Frontal cortex (tissue), 4 donors: Measurements from ENCODE around the gene LRP1. TPM values are rescaled to one million over a fixed set of nuclear protein-coding genes. Genes with fewer than 3 reads are reported as not detected.

ENCODE experiments used
- DNase-seq, 2 donors: peaks; one replicate each; pipeline ENCODE4 v3.0.0; 2012; ENCODE audit warnings: low spot score in 2 of 2
- FAIRE-seq: peaks from 2 replicates; lab custom pipeline; 2012; peaks lifted over from hg19 to GRCh38; lab: Jason Lieb, UNC
- total RNA-seq: library from RNA; depleted of rRNA; stranded (reverse); fragments of >200 nt; gene quantifications from one replicate; pipeline ENCODE4 v1.2.3, GENCODE V29; 2014
- donor health status: control.
- donor health status: control.
- donor health status: control.

Gene LRP1
- total RNA-seq, 1 donor from 2014 or later, result 63.2 TPM

DNA sequence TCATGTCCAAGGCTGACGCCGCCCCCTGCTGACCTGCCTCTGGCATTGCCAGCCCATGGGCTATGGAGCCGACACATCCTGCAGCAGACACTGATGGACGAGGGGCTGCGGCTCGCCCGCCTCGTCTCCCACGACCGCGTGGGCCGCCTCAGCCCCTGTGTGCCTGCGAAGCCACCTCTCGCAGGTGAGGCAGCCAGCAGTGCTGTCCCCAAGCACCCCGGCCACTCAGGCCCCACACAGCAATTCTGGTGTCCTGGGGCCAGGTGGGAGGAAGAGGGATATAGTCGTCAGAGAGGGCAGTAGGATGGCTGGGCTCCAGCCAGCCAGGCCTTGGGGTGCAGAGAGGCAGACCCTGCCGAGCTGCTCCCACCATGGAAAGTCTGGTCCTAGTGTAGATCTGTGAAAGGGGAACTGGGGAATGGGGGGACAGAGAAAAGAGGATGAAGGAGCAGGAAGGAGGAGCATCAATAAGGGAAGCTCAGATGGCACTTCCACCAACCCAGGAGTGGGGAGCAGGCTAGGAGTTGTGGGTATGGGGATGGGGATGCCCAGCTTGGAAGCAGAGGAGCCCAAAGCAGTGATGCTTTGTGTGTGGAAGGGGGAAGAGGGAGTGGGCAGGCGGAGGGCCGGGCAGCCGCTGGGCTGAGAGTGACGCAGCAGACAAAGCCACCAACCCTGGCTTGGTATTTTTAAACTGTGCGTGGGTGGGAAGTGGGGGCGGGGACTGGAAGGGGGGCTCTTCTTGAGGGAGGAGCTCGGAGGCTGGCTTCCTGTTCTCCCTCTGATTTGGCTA is 34.7 kb upstream of the LRP1 start:
- FAIRE-seq (no peak), DNase-seq (peak in 1 of 2 donors; percentile 77)

DNA sequence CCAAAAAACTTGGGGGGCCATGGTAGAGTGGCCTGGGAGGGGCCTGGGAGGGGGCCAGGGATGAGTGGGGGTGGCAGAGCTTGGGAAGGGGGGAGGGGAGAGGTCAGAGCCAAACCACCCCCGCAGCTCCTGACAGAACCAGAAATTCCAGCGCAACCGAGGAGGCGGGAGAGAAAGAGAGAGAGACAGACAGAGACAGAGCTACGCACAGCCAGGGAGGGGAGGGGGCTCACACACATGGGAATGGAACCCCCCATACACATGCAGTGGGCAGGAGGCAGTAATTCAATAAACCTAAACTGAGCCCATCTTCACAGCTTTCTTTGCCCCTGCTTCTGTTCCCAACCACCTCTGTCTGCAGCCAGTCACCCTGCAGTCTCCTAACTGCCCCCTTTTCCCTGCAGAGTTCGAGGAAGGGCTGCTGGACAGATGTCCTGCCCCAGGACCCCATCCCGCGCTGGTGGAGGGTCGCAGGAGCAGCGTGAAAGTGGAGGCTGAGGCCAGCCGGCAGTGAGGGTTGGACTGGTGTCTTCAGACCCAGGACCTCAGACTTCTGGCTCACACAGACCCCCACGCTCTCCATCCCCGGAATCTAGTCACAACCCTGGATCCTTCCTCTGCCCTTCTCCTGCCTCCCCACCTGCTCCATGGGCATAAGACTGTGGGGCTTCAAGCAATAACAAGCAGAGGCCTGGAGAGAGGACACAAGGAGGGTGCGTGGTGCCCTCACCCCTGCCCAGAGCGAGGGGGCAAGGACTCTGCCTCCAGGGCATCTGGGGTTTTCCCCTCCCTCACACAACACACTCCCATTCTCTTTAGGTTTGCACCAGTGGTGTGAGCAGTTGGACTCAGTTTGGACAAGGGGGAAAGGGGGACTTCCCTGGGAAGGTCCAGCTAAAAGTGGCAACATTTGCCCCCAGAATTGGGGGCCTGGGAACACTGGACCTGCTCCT is 33.8 kb upstream of the LRP1 start:
- no peak for FAIRE-seq
- peak in 1 of 2 donors; percentile 6 for DNase-seq

DNA sequence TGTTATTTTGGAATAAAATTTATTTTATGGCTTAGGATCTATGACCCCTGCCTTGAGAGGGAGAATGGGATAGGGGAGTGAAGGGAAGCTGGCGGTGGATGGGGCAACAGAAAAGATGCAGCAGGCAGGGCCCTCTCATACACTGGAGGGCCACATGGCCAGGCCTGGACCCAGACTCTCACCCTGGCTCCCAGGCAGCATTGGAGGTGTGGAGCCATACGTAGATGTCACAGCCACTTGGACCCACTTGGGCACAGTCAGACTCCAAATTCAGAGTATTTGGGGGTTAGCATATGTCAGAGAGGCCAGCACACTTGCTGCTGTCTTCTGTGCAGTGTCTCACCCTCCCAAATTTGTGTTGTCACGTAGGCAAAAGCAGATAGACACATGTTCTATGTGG is 32.8 kb upstream of the LRP1 start:
- no peak for FAIRE-seq
- DNase-seq, result peak in 1 of 2 donors; percentile 11

DNA sequence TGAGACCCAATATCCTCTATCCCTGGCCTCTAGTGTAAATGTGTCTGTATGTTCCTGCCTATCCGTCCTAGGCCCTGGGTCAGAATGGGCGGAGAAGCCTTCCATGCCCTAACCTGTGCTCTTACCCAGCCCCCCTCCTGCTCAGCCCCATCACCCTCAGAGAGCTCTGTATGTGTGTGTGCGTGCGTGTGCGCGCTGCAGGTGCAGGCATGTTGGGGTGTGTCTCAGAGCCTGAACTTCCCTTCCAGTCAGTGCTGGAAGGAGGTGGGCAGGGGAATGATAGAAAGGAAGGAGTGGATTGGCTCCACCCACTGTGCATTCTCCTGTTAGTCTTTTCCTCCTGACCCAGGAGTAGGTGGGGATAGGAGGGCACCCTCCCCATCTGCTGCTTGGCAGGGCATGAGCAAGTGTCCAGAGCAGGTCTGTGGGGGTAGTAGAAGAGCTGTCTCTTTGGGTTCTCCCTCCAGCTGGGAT is 32.1 kb upstream of the LRP1 start:
- no peak for FAIRE-seq
- DNase-seq, result peak in 1 of 2 donors; percentile 22

DNA sequence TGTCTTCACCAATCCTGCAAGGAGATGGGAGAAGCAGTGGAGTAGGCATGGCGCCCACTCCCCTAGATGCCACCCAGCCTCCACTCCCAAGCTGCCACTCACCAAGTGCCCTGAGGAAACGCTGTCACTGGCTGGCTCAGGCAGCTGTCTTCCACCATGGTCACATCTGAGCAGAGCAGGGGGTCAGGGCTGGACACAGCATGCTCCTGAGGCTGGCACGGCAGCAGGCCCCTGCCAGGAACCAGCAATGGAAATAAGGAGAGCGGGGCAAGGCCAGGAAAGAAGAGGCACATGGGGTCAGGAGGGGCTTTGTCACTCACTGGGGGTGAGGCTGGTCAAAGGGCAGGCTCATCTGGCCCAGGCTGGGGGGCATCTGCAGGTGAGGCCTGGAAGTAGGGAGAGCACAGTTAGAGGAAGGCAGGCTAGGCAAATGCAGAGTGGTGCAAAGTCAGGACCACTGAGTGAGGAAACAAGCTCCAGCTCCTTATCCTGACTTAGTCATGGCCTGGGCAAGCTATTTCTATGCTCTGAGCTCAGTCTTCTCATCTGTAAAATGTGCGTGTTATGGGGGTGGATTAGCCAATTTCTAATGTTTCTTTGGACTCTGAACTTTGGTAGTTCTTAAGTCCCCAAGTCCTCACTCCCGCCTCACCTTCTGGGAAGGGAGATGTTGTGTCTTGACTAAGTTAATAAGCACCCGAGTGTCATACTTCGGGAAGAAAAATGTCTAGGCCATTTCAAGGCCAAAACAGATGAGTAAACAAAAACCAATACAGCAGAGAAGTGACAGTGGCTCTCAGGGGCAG is 31.3 kb upstream of the LRP1 start:
- DNase-seq (no peak), FAIRE-seq (no peak)

DNA sequence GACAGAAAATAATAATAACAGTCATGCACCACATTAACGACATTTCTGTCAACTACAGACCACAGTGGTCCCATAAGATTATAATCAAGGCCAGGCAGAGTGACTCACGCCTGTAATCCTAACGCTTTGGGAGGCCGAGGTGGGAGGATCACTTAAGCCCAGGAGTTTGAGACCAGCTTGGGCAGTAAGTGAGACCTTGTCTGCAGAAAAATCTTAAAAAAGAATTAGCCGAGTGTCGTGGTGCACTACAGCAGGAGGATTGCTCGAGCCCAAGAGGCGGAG is 30.8 kb upstream of the LRP1 start:
- FAIRE-seq, result no peak

DNA sequence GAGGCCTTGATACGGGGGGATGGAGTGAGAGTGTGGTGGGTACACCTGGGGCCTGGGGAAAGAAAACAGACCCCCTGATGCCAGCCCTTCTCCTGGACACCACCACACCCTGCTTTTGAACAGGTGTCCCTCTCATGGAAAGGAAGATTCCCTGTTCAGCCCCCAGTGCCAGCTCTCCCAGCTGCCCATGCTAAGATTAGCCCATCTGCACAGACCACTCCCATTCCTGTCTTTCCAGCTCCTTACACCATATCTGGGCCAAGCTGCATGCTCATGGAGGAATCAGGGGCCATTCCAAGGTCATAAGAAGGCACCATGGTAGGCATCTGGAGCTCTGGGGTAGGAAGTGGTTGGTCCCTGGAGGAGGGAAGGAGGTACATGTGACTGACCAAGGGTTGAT is 29.7 kb upstream of the LRP1 start:
- DNase-seq (no peak), FAIRE-seq (no peak)

More for the DNA sequence above, 30.8 kb upstream of the LRP1 start:
- DNase-seq, result no peak

DNA sequence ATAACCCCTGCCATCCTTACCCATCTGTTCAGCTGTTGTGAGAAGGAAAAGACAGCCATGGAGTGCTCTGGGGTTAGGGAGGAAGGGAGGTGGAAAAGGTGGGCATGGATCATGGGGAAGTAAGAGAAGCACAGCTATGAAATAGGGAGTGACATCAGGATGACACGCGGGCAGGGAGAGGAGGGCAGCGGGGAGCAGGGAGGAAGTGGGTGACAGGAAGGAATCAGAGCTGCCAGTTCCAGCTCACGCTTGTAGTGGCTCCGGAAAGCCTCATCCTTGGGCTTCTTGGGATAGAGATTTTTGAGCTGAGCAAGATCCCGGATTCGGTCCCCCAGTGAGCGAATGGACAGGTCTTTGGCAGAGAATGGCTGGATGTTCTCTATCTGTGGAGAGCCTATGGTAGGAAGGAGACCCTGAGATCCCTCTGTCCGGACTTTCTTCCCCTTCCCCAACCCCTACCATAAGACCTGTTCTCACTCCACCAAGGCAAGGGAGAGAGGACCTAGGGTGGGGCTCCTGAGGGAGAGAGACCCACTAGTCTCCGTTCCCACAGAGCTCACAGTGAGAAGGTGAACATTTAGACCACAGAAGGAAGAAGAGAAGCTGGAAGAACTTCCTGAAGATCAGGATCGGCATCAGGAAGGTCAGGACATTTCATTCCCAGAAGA is 29.1 kb upstream of the LRP1 start:
- no peak for DNase-seq

DNA sequence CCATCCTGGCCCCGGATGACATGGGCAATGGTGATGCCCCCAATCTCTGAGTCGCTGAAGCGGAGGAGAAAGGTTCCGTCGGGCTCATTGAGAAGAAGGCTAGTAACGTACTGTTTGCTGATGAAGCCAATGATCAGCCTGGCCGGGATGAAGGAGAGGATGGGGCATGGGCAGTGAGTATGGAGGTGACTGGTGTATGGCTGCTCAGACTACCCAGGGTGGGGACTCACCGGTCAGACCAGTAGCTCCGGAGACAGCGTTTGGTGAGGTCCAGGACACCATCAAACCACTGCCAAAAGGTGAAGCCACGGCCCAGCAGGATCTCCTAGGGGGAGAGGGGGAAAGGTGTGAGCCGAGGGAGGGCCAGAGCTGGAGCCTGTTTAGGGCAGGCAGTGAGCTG is 28.5 kb upstream of the LRP1 start:
- DNase-seq (no peak), FAIRE-seq (no peak)

More for the DNA sequence above, 29.1 kb upstream of the LRP1 start:
- FAIRE-seq, result no peak

DNA sequence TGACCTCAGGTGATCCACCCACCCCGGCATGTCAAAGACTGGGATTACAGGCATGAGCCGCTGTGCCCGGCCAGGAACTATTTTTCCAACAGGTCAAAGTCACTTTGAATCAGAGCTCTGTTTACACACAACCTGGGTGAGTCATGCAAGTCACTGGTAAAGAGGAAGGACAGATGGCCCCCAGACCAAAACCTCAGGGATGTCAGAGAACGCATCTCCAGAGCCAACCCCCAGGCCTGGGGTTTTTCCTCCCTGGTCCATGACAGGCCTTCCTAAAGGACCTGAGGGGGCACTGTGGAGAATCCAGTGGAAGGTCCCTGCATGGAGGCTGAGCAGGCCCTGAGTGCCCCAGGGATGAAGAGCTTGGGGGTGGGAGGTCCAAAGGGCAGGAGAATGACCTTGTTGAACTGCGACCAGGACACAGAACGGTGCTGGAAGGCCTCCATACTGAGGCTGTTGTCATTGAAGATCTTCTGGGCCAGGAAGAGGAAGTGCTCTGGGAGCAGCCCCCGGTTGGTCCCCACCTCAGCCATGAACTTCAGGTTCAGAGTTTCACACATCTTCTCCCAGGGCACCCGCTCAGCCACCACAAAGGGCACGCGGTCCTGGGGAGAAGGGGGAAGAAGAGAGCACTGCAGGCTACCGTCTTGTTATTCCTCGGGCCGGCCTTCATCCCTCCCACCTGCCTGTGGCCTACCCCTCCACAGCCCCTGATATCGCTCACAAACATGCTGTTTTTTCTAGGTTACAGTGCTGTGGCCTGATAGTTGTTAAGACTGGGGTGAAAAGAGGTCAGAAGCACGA is 26.2 kb upstream of the LRP1 start:
- FAIRE-seq, result no peak
- DNase-seq, result peak in 1 of 2 donors; percentile 6

DNA sequence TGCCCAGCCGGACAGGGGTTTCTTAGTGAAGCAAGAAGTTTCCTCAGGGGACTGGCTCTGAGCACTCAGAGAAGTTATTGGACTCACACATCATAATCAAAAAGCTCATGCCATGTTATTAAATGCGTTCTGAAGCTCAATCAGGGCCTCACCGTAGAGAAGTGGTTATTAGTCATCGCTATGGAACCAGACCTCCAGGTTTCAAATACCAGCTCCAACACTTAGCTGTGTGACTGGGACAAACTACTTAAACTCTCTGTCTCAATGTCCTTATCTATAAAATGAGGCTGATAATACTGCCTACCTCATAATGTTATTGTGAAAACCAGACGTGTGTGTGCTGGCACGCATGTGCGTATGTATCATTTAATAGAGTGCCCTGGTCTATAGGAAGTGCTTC is 24.4 kb upstream of the LRP1 start:
- DNase-seq, result no peak
- FAIRE-seq, result no peak

DNA sequence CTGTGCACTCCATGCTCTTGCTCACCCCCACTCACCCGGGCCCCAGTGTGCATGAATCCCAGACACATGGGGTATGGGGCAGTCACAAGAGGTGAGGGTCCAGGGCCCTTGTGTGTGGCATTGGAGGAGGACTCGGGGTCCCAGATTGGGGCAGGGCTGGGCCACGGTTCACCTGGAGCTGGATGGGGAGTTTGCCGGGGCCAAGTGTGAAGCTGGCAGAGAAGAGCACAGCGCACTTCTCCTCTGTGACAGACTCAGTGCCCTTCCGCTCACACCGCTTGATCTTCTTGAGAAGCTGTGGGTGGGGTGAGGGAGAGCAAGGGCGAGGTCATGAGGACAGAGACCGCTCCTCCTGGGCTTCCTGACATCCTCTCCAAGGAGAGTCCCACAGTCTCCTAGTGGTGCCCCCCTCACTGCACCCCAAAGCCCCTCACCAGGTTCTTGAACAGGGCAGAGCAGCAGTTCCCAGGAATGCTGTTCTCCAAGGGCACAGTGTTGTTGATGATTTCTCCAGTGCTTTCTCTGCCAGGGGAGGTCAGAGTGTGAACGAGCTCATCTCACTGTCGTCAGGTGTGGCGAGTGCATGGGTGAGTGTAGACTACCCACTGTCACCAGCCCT is 23.9 kb upstream of the LRP1 start:
- FAIRE-seq (no peak), DNase-seq (peak in 1 of 2 donors; percentile 4)

DNA sequence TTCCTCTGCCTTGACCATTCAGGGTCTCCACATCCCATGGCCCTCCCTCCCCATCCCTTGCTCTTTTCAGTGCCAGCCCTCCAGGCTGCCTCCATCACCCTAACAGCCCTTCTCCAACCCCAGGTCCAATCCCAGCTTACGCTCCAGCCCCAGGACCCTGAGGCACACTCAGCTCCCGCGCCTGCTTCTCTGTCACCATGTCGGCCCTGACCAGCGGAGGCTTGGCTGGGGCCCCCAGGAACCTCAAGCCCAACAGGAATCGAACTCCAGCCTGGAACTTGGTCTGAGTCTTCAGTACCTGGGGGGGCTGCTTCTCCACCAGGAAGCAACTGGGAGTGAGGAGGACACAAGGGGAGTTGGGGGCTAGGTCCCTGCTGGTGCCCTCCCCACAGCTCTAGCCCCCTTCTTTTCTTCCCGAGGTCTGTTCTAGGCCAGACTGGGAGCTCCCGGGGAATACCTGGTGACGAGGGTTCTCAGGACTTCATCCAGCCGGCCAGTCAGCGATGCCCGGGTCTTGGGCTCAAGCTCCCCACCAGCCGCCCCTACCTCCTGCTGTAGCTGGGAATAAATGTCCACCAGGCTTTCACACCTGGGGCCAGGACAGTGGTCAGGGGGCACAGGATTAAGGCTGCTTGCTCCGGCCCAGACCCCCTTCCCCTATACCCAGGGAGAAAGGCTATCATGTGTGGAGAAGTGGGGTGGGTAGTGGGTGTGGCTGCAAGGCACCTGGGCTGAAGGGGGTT is 23.1 kb upstream of the LRP1 start:
- DNase-seq (no peak), FAIRE-seq (no peak)

DNA sequence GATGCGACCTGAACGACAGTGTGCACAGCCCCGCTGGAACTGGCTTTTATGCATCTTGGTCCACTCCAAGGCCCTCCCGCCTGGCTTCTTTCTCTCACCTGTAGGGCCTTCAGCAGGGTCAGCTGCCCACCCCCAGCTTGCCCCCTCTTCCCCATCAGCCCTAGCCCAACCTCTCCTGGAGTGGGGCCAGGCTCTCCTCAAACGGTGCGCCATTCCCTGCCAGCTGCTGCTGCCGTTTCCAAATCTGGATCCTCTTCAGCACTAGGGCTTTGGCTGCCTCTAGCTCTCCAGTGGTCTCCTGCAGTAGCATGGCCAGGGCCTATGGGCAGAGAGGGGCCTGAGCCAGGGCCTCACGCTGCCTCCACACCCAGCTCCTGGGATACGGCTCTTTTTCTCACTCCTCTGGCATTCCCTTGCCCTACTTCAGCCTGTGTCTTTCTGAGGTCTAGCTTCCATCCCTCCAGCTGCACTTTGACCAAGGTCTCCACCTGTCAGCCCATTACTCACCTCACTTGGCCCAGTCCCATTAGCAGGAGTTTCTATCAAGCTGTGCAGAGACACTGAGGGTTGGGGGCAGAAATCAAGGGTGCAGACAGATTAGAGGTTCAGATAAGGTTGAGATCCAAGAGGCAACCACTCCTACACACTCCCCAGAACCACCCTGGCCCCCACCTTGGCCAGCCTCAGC is 22.1 kb upstream of the LRP1 start:
- FAIRE-seq, result no peak
- no peak for DNase-seq

DNA sequence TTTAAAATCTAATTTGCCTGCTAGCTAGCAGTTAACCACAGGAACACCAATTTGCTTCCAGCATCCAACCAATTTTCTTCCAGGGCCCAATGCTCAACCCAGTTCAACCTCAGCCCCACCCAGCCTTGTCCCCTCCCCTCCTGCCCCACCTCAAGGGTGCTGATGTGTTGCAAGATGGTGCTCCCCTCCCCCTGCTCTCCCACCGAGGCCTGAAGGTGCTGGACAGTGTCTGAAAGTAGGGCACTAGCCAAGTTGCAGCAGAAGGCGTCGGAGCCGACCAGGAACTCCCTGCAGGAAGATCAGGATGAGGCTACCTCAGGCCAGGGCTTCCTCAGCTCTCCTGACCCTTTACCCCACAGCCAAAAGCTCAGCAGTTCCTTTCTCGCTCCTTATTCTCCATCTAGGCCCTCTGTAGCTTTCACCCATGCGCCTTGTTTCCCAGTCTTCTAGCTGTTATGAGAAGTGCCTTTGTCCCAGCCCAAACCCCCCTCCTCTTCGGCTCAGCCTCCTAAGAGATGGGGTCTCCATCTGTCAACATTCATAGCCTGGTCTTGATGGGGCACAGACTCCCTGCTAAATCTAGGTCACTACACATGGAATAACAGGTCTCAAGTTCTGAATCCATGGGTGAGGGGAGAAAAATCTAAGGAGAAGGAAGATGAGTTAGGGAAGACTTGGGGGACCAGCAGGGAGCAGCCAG is 20.7 kb upstream of the LRP1 start:
- FAIRE-seq (no peak), DNase-seq (no peak)
